MCF 10A (cell line): ENCODE data around the gene VWA3A. TPM values are rescaled to one million over a fixed set of nuclear protein-coding genes. Genes with fewer than 3 reads are reported as not detected.

Source experiments
- BruUV-seq: library from RNA; stranded (reverse); fragments of 400-500 nt; replicated peaks from 2 replicates; lab custom pipeline; 2021; lab: Mats Ljungman, UMichigan
- CTCF ChIA-PET: fragments of 300-600 bp; sonication (Branson Sonifier 250); formaldehyde crosslinking; extraction: SDS; loops from one replicate; lab custom pipeline; 2021; ENCODE audit warnings: antibody characterized with exemption, inconsistent platforms; lab: Yijun Ruan, JAX
- POLR2A ChIA-PET: fragments of 300-600, 350-650 bp; sonication (Branson Sonifier 250); formaldehyde crosslinking; extraction: SDS; loops from one replicate; lab custom pipeline; 2020; ENCODE audit warnings: antibody characterized with exemption, inconsistent platforms; lab: Yijun Ruan, JAX
- DNase-seq: peaks from one replicate; pipeline ENCODE4 v3.0.0-alpha.2; 2018; ENCODE audit not compliant: unreplicated experiment
- H3K27ac Mint-ChIP-seq: one replicate; pipeline ENCODE4 v1.8.0; 2022; ENCODE audit warnings: mild to moderate bottlenecking, low read depth, mixed read lengths; ENCODE audit not compliant: unreplicated experiment
- H3K27me3 Mint-ChIP-seq: one replicate; pipeline ENCODE4 v1.8.0; 2022; ENCODE audit warnings: mixed read lengths; ENCODE audit not compliant: insufficient read depth, unreplicated experiment
- H3K36me3 Mint-ChIP-seq: one replicate; pipeline ENCODE4 v1.8.0; 2022; ENCODE audit warnings: mild to moderate bottlenecking, moderate library complexity, mixed read lengths; ENCODE audit not compliant: insufficient read depth, unreplicated experiment
- H3K4me1 Mint-ChIP-seq: one replicate; pipeline ENCODE4 v1.8.0; 2022; ENCODE audit warnings: mixed read lengths; ENCODE audit not compliant: insufficient read depth, unreplicated experiment
- H3K4me3 Mint-ChIP-seq: one replicate; pipeline ENCODE4 v1.8.0; 2022; ENCODE audit warnings: mild to moderate bottlenecking, moderate library complexity, mixed read lengths; ENCODE audit not compliant: unreplicated experiment
- H3K9me3 Mint-ChIP-seq: one replicate; pipeline ENCODE4 v1.8.0; 2022; ENCODE audit warnings: mixed read lengths; ENCODE audit not compliant: unreplicated experiment
- intact Hi-C: fragments of 100-400 bp; cut with micrococcal nuclease; formaldehyde crosslinking; loops from 2 replicates; pipeline ENCODE4 v1.14.1; 2022
- total RNA-seq: library from RNA; stranded (reverse); gene quantifications from 2 replicates; pipeline ENCODE4 v1.2.3, GENCODE V29; 2022
- TF ChIP-seq, protein P1 (sequence below): fragments of 200-600 bp; IDR thresholded peaks from one replicate; pipeline ENCODE4 v1.8.0; 2022; ENCODE audit warnings: antibody characterized with exemption, mild to moderate bottlenecking; ENCODE audit not compliant: unreplicated experiment

The VWA3A gene
- total RNA-seq, 1 experiment from 2014 or later: not detected

DNA sequence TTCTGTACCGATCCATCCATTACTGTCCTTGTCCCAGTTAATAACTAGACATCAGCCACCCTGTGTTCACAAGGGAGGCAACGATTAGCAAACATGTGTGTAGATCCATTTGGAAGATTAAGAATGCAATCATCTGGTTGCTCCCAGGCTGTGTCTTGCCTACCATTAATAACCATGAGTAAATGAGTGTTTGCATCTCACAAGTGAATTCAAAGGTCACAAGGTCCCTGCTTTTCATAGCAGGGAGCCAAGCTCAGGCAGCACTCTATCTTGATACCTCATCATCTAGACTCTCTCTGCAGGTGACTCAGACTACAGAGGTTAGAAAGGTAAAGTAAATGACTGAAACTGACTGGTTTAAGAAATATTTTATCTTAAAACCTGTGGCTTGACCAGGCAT, 25.3 kb downstream of the VWA3A start:
- ChIA-PET CTCF (interaction anchor here (1.6 kb wide), 1 partner anchor 19 kb away, joined by 9 read pairs; no protein-coding TSS in a partner anchor), POLR2A (no interaction called here)
- H3K4me1 Mint-ChIP-seq: no peaks in the 10 kb centered on the region
- H3K27me3 Mint-ChIP-seq: peaks cover 22% of the 10 kb centered on the region
- no TSS peak for BruUV-seq
- no peak for DNase-seq
- no peak overlapping the region for H3K4me3 Mint-ChIP-seq
- H3K36me3 Mint-ChIP-seq: no peaks in the 10 kb centered on the region
- peaks cover 8% of the 10 kb centered on the region for H3K9me3 Mint-ChIP-seq
- intact Hi-C loops: no loop called here
- no peak overlapping the region for H3K27ac Mint-ChIP-seq
- TF ChIP-seq, protein P1, sequence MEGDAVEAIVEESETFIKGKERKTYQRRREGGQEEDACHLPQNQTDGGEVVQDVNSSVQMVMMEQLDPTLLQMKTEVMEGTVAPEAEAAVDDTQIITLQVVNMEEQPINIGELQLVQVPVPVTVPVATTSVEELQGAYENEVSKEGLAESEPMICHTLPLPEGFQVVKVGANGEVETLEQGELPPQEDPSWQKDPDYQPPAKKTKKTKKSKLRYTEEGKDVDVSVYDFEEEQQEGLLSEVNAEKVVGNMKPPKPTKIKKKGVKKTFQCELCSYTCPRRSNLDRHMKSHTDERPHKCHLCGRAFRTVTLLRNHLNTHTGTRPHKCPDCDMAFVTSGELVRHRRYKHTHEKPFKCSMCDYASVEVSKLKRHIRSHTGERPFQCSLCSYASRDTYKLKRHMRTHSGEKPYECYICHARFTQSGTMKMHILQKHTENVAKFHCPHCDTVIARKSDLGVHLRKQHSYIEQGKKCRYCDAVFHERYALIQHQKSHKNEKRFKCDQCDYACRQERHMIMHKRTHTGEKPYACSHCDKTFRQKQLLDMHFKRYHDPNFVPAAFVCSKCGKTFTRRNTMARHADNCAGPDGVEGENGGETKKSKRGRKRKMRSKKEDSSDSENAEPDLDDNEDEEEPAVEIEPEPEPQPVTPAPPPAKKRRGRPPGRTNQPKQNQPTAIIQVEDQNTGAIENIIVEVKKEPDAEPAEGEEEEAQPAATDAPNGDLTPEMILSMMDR: no peak

DNA sequence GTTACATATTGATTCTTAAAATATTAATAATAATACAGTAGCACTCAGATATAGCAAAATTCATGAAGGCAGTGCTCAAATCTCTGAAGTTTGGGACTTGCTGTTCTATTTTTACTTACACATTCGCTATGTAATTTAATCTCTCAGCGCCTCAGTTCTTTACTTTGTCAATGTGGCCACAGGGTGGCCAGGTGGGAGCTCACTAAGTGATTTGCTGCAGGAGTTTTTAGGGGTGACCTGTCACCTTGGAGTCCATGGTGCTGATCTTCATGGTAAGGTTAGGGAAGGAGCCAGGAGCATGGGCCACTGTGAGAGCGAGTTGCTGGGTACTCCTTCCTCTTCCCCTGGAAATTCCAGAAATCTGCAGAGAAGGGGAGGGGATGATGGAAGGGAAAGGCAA, 28.1 kb downstream of the VWA3A start:
- no peak for DNase-seq
- ChIA-PET POLR2A (no interaction called here), CTCF (interaction anchor here (0.7 kb wide), 1 partner anchor 21 kb away, joined by 4 read pairs; no protein-coding TSS in a partner anchor)
- no TSS peak for BruUV-seq
- peaks cover 8% of the 10 kb centered on the region for H3K9me3 Mint-ChIP-seq
- H3K27me3 Mint-ChIP-seq: peaks cover 25% of the 10 kb centered on the region
- no peaks in the 10 kb centered on the region for H3K36me3 Mint-ChIP-seq
- TF ChIP-seq, protein P1: no peak
- intact Hi-C loops: no loop called here
- H3K27ac Mint-ChIP-seq: no peak overlapping the region
- no peak overlapping the region for H3K4me3 Mint-ChIP-seq
- H3K4me1 Mint-ChIP-seq: no peaks in the 10 kb centered on the region

DNA sequence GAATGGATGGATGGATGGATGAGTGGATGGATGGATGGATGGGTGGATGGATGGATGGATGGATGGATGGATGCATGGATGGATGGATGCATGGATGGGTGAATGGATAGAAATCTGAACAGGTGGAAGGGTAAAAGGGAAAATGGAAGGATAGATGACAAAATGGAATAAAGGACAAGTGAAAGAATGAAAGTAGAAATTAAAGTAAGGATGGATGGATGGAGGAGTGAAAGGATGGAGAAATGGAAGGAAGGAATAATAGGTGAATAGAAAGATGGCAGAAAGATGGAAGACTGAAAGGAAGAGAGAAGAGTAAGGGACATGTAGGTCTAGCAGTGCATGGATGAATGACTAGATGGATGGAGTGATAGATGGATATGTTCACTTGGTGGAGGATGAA, 29.9 kb downstream of the VWA3A start:
- H3K36me3 Mint-ChIP-seq: no peaks in the 10 kb centered on the region
- BruUV-seq: no TSS peak
- TF ChIP-seq, protein P1: no peak
- H3K4me3 Mint-ChIP-seq: no peak overlapping the region
- peaks cover 26% of the 10 kb centered on the region for H3K27me3 Mint-ChIP-seq
- intact Hi-C loops: no loop called here
- POLR2A ChIA-PET: interaction anchor here (0.8 kb wide), 1 partner anchor 9 kb away, joined by 4 read pairs; no protein-coding TSS in a partner anchor
- no peak for DNase-seq
- H3K9me3 Mint-ChIP-seq: peaks cover 8% of the 10 kb centered on the region
- H3K4me1 Mint-ChIP-seq: no peaks in the 10 kb centered on the region
- no peak overlapping the region for H3K27ac Mint-ChIP-seq
- CTCF ChIA-PET: interaction anchor here (0.6 kb wide), 1 partner anchor 23 kb away, joined by 3 read pairs; no protein-coding TSS in a partner anchor

DNA sequence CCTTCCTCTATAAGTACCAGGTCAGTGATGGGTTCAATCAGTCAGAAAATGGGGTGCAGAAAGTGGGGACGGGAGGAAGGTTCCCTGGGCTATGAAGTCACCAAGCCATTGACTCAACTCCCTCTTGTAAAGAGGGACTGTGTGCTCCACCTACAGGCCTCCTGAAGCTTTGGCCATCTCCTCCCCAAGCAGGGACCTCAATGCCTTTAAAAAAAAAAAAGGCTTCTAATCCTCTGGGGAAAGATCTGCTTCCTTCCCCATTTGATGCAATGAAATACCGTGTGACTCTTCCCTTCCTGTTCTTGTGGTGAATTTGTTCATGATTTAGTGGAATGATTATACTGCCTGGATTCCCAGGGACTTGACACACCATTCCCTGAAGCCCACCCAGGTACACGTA, 30.8 kb downstream of the VWA3A start:
- Mint-ChIP-seq H3K4me1 (no peaks in the 10 kb centered on the region), H3K9me3 (peaks cover 9% of the 10 kb centered on the region), H3K36me3 (no peaks in the 10 kb centered on the region), H3K27me3 (peaks cover 35% of the 10 kb centered on the region), H3K27ac (no peak overlapping the region), H3K4me3 (no peak overlapping the region)
- TF ChIP-seq, protein P1: no peak
- DNase-seq: peak; percentile 8
- ChIA-PET CTCF (interaction anchor here (0.6 kb wide), 1 partner anchor 24 kb away, joined by 3 read pairs; no protein-coding TSS in a partner anchor), POLR2A (interaction anchor here (0.8 kb wide), 1 partner anchor 10 kb away, joined by 4 read pairs; no protein-coding TSS in a partner anchor)
- no TSS peak for BruUV-seq
- intact Hi-C loops: no loop called here
